ENCODE data around the gene TMEM184A. TPM values are rescaled to one million over a fixed set of nuclear protein-coding genes. Genes with fewer than 3 reads are reported as not detected.

Gene TMEM184A
- total RNA-seq, 6 experiments from 2014 or later = 15.1 to 32.8 (median 26.7) TPM

GRCh38 chr7:1537535-1538412 is 18.2 kb downstream of the TMEM184A start:
- H3K36me3 ChIP-seq = peaks cover 0 to 10% (median 8%) of the 10 kb centered on the region in 4 donors
- DNase-seq = peak; percentile 80 to 88 (median 85)
- peak overlapping the region; percentile 93 to 94 (median 94) for H3K27ac ChIP-seq
- no peaks in the 10 kb centered on the region for H3K9me3 ChIP-seq
- H3K4me1 ChIP-seq = peaks cover 0 to 20% (median 9%) of the 10 kb centered on the region in 4 donors
- intact Hi-C loops (cut with DNase I) = no loop called here
- WGBS (ENCODE audit: insufficient coverage, low coverage, low lambda C conversion rate, missing lambda C conversion rate) = 22% methylated on average over 7 of the region's 56 CpGs
- H3K4me3 ChIP-seq = peak overlapping the region; percentile 31 to 42 (median 41)
- TF ChIP-seq POLR2A (IDR thresholded peaks at IDR 0.05) = peak; percentile 13
- TF ChIP-seq CTCF (IDR thresholded peaks at IDR 0.05) = no peak
- H3K27me3 ChIP-seq = no peaks in the 10 kb centered on the region
- ATAC-seq = peak; percentile 0 to 34 (median 20)

- WGBS (ENCODE audit: insufficient coverage, low coverage, low lambda C conversion rate, missing lambda C conversion rate) = 33% methylated on average over 22 of the region's 52 CpGs
- no peaks in the 10 kb centered on the region for H3K27me3 ChIP-seq
- H3K4me1 ChIP-seq = peaks cover 0 to 26% (median 11%) of the 10 kb centered on the region in 4 donors
- DNase-seq (peak; percentile 88 to 96 (median 93)), ATAC-seq (peak; percentile 74 to 84 (median 80))
- H3K9me3 ChIP-seq = no peaks in the 10 kb centered on the region
- peak overlapping the region; percentile 93 to 94 (median 94) for H3K27ac ChIP-seq
- peak overlapping the region; percentile 31 to 42 (median 41) for H3K4me3 ChIP-seq
- TF ChIP-seq POLR2A (IDR thresholded peaks at IDR 0.05) (peak; percentile 80), CTCF (IDR thresholded peaks at IDR 0.05) (no peak)
- intact Hi-C loops (cut with DNase I) = no loop called here
- H3K36me3 ChIP-seq = peaks cover 0 to 10% (median 7%) of the 10 kb centered on the region in 4 donors
Observed at GRCh38 chr7:1536743-1537534, 19.1 kb downstream of the TMEM184A start.

GRCh38 chr7:1536455-1536742 is 19.6 kb downstream of the TMEM184A start:
- Histone ChIP-seq H3K27me3 (no peaks in the 10 kb centered on the region), H3K9me3 (no peaks in the 10 kb centered on the region), H3K27ac (peak overlapping the region; percentile 93 to 94 (median 94)), H3K4me3 (no peak overlapping the region), H3K36me3 (peaks cover 0 to 10% (median 7%) of the 10 kb centered on the region in 4 donors), H3K4me1 (peaks cover 0 to 29% (median 13%) of the 10 kb centered on the region in 4 donors)
- TF ChIP-seq POLR2A (IDR thresholded peaks at IDR 0.05) (no peak), CTCF (IDR thresholded peaks at IDR 0.05) (no peak)
- intact Hi-C loops (cut with DNase I) = no loop called here
- no peak for DNase-seq
- WGBS (ENCODE audit: insufficient coverage, low coverage, low lambda C conversion rate, missing lambda C conversion rate) = 36% methylated on average over 2 of the region's 7 CpGs
- ATAC-seq = no peak

GRCh38 chr7:1535701-1536454 is 20.1 kb downstream of the TMEM184A start:
- Histone ChIP-seq H3K4me1 (peaks cover 0 to 29% (median 13%) of the 10 kb centered on the region in 4 donors), H3K36me3 (peaks cover 0 to 10% (median 7%) of the 10 kb centered on the region in 4 donors), H3K27me3 (no peaks in the 10 kb centered on the region), H3K27ac (peak overlapping the region; percentile 93 to 94 (median 94)), H3K9me3 (no peaks in the 10 kb centered on the region), H3K4me3 (no peak overlapping the region)
- DNase-seq = peak in 2 of 3 donors; percentile 26 to 47
- 90% methylated on average over 4 of the region's 42 CpGs for WGBS (ENCODE audit: insufficient coverage, low coverage, low lambda C conversion rate, missing lambda C conversion rate)
- no peak for ATAC-seq
- TF ChIP-seq POLR2A (IDR thresholded peaks at IDR 0.05) (no peak), CTCF (IDR thresholded peaks at IDR 0.05) (no peak)
- intact Hi-C loops (cut with DNase I) = no loop called here
